Endothelial cell of umbilical vein (primary cell): ENCODE data around the gene KCNH8. TPM values are rescaled to one million over a fixed set of nuclear protein-coding genes. Genes with fewer than 3 reads are reported as not detected.

Experiments used
- BruUV-seq: library from RNA; stranded (reverse); fragments of 400-500 nt; replicated peaks from 2 replicates; lab custom pipeline; 2021; lab: Mats Ljungman, UMichigan
- CTCF ChIA-PET: fragments of 300-600, 350-600 bp; sonication (Branson Sonifier 250); formaldehyde crosslinking; loops from one replicate; lab custom pipeline; 2021; ENCODE audit warnings: antibody characterized with exemption, inconsistent platforms; lab: Charles Lee
- POLR2A ChIA-PET: fragments of 300-600, 350-600 bp; sonication (Branson Sonifier 250); formaldehyde crosslinking; loops from one replicate; lab custom pipeline; 2021; ENCODE audit warnings: antibody characterized with exemption, inconsistent platforms; lab: Charles Lee
- DNase-seq: peaks from one replicate; pipeline ENCODE4 v3.0.0-alpha.2; 2011; ENCODE audit warnings: low read depth, low spot score
- FAIRE-seq: peaks from 2 replicates; lab custom pipeline; 2011; peaks lifted over from hg19 to GRCh38; lab: Jason Lieb, UNC
- H2AFZ ChIP-seq: 2 replicates; pipeline ENCODE4 v1.6.0; 2012; ENCODE audit warnings: low read depth, low read length, control low read depth, inconsistent platforms
- H3K27ac ChIP-seq: 2 replicates; pipeline ENCODE4 v1.5.1; 2011; ENCODE audit warnings: low read depth, mild to moderate bottlenecking, control low read depth, low read length, moderate library complexity; ENCODE audit not compliant: insufficient read depth
- H3K27me3 ChIP-seq, 2 experiments: 2 replicates each; pipeline versions ENCODE4 v1.6.0 to v1.6.1; 2011; ENCODE audit warnings: low read length in 2 of 2, mixed read lengths in 1 of 2; ENCODE audit not compliant: control insufficient read depth in 2 of 2, insufficient read depth in 2 of 2
- H3K36me3 ChIP-seq, 2 experiments: 2 replicates in 1 of 2; 3 replicates in 1 of 2; pipeline ENCODE4 v1.5.1; 2011; ENCODE audit warnings: low read length in 2 of 2, mild to moderate bottlenecking in 1 of 2, moderate library complexity in 1 of 2; ENCODE audit not compliant: control insufficient read depth in 2 of 2, insufficient read depth in 2 of 2; ENCODE audit errors: extremely low read depth in 1 of 2
- H3K4me1 ChIP-seq: 3 replicates; pipeline ENCODE4 v1.5.1; 2011; ENCODE audit warnings: mild to moderate bottlenecking, low read length; ENCODE audit not compliant: control insufficient read depth, insufficient read depth; ENCODE audit errors: extremely low read depth
- H3K4me2 ChIP-seq: 2 replicates; pipeline ENCODE4 v1.6.1; 2011; ENCODE audit warnings: low read length, control low read depth, mixed read lengths; ENCODE audit not compliant: insufficient read depth
- H3K4me3 ChIP-seq, 3 experiments: fragments of 200-600 bp in 1 of 3; sonication (generic), shearing (Covaris generic) in 1 of 3; replicated peaks in 1 of 3; 2 replicates each; pipeline ENCODE4 v1.5.1; 2011 to 2016; ENCODE audit warnings: control low read depth in 3 of 3, low read length in 3 of 3, mild to moderate bottlenecking in 2 of 3, inconsistent platforms in 1 of 3, low read depth in 1 of 3, moderate library complexity in 1 of 3; ENCODE audit not compliant: insufficient read depth in 1 of 3
- H3K79me2 ChIP-seq: 2 replicates; pipeline ENCODE4 v1.6.0; 2012; ENCODE audit warnings: low read length, inconsistent platforms; ENCODE audit not compliant: control insufficient read depth, insufficient read depth
- H3K9ac ChIP-seq: replicated peaks from 2 replicates; pipeline ENCODE3; 2011; ENCODE audit warnings: low read length, control low read depth; ENCODE audit not compliant: insufficient read depth; ENCODE audit errors: extremely low read depth
- H3K9me1 ChIP-seq: replicated peaks from 3 replicates; pipeline ENCODE4 v1.6.0; 2011; ENCODE audit warnings: mild to moderate bottlenecking, low read length; ENCODE audit not compliant: control insufficient read depth, insufficient read depth; ENCODE audit errors: extremely low read depth
- H3K9me3 ChIP-seq: replicated peaks from 2 replicates; pipeline ENCODE4 v1.5.1; 2012; ENCODE audit warnings: low read length, inconsistent platforms; ENCODE audit not compliant: control insufficient read depth, insufficient read depth
- H4K20me1 ChIP-seq: replicated peaks from 2 replicates; pipeline ENCODE3; 2011; ENCODE audit warnings: mild to moderate bottlenecking, low read length; ENCODE audit not compliant: control insufficient read depth, insufficient read depth; ENCODE audit errors: extremely low read depth
- CTCF ChIP-seq, 2 donors: IDR thresholded peaks; 1 replicate in 1 of 2; 2 replicates in 1 of 2; pipeline ENCODE4 v1.5.1; 2011; ENCODE audit warnings: low read length in 2 of 2, mild to moderate bottlenecking in 2 of 2, moderate library complexity in 2 of 2, control low read depth in 1 of 2, inconsistent platforms in 1 of 2, low read depth in 1 of 2; ENCODE audit not compliant: insufficient read depth in 1 of 2; ENCODE audit errors: extremely low read depth in 1 of 2
- EZH2 ChIP-seq: IDR thresholded peaks from 2 replicates; pipeline ENCODE4 v1.6.1; 2012; ENCODE audit warnings: borderline replicate concordance, low read depth, mild to moderate bottlenecking, moderate library complexity, low read length, inconsistent platforms; ENCODE audit not compliant: severe bottlenecking
- FOS ChIP-seq: IDR thresholded peaks from 2 replicates; pipeline ENCODE4 v1.6.1; 2011; ENCODE audit warnings: mild to moderate bottlenecking, low read length, moderate library complexity, borderline replicate concordance; ENCODE audit not compliant: insufficient read depth
- GATA2 ChIP-seq: IDR thresholded peaks from 2 replicates; pipeline ENCODE4 v1.7.0; 2011; ENCODE audit warnings: low read depth, mild to moderate bottlenecking, moderate library complexity, mixed read lengths, low read length; ENCODE audit not compliant: insufficient read length, insufficient read depth
- JUN ChIP-seq: IDR thresholded peaks from 2 replicates; pipeline ENCODE4 v1.6.1; 2011; ENCODE audit warnings: borderline replicate concordance, low read depth; ENCODE audit not compliant: insufficient read length, insufficient read depth
- MAX ChIP-seq: IDR thresholded peaks from 2 replicates; pipeline ENCODE4 v1.6.1; 2011; ENCODE audit not compliant: insufficient read depth, insufficient read length
- MYC ChIP-seq: IDR thresholded peaks from one replicate; pipeline ENCODE4 v1.6.1; 2011; ENCODE audit warnings: mild to moderate bottlenecking, low read depth, low read length
- POLR2A ChIP-seq: IDR thresholded peaks from 2 replicates; pipeline ENCODE4 v1.6.1; 2012; ENCODE audit warnings: low read depth, mild to moderate bottlenecking, control low read depth, low read length
- POLR2AphosphoS5 ChIP-seq: IDR thresholded peaks from 2 replicates; pipeline ENCODE4 v1.6.1; 2012; ENCODE audit warnings: low read depth, mild to moderate bottlenecking, control low read depth, low read length, moderate library complexity; ENCODE audit not compliant: insufficient read depth
- dilution Hi-C: fragments of 300-500 bp; cut with MboI; formaldehyde crosslinking; loops from one replicate; pipeline ENCODE4 v1.15.0; 2019; ENCODE audit warnings: low sequenced_read_pairs; ENCODE audit not compliant: extremely low pct_ligation_motif_present
- intact Hi-C: fragments of 100-400 bp; cut with micrococcal nuclease; formaldehyde crosslinking; loops from one replicate; pipeline ENCODE4 v1.10.0; 2022
- polyA plus RNA-seq, 4 experiments: library from polyadenylated mRNA; depleted of rRNA in 3 of 4; stranded (reverse) in 3 of 4; unstranded in 1 of 4; fragments of >200 nt; gene quantifications; 2 replicates each; pipeline versions ENCODE4 v1.2.1 to v1.2.3, GENCODE V29; 2011 to 2012; ENCODE audit warnings: missing spikeins in 1 of 4
- total RNA-seq: library from RNA; stranded (reverse); gene quantifications from 2 replicates; pipeline ENCODE4 v1.2.3, GENCODE V29; 2021

KCNH8 gene
- total and polyA plus RNA-seq, 2 donors (not counting 3 experiments of a cell fraction or from before 2014, with no cell fraction given) = not detected

DNA sequence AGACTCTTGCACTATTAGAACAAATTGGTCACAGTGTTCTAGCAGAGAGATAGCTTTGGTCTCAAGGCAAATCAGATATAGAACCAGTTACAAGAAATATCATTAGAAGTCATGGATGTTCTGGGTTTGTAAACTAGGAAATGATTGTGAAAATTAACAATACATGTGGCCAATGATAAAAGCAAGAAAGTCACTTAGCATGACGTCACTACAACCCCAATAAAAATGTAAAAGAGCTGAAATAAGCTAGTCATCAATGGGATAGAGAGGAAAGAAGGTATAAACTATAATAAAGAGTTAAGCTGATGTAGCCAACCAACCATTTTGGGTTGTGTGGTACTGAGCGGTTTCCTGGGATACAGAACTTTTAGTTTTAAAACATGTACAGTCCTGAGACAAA lies 32.1 kb upstream of the KCNH8 start:
- TF ChIP-seq MYC = no peak
- no peak for TF ChIP-seq MAX
- no peak for TF ChIP-seq CTCF (IDR thresholded peaks at IDR 0.05; ENCODE audit: extremely low read depth in 1 of 2, insufficient read depth in 1 of 2, low read depth in 1 of 2, low read length in 2 of 2)
- TF ChIP-seq GATA2 = no peak
- no peak for TF ChIP-seq POLR2A
- no peak for TF ChIP-seq EZH2
- no peak for TF ChIP-seq POLR2AphosphoS5
- TF ChIP-seq FOS = no peak
- TF ChIP-seq JUN = no peak
- Histone ChIP-seq H3K27me3 (no peaks in the 10 kb centered on the region), H3K4me2 (no peak overlapping the region), H3K36me3 (no peaks in the 10 kb centered on the region), H3K4me3 (no peak overlapping the region), H2AFZ (no peak overlapping the region), H3K9me3 (peaks cover 6% of the 10 kb centered on the region), H3K27ac (no peak overlapping the region), H3K79me2 (no peaks in the 10 kb centered on the region), H3K9ac (no peak overlapping the region), H3K4me1 (no peaks in the 10 kb centered on the region), H4K20me1 (no peaks in the 10 kb centered on the region), H3K9me1 (no peaks in the 10 kb centered on the region)
- CTCF ChIA-PET = no interaction called here
- DNase-seq (no peak), FAIRE-seq (no peak)
- POLR2A ChIA-PET = no interaction called here
- BruUV-seq = no TSS peak
- dilution Hi-C loops = no loop called here
- intact Hi-C loops = no loop called here
